NCI-H748 treated with DMSO at 0.1 percent for 48 hours (cell line): ENCODE results near the gene CTXND1.

Experiments used
- DNase-seq: peaks from one replicate; lab custom pipeline; 2025; lab: John Stamatoyannopoulos, UW

Gene CTXND1

GRCh38 chr15:80180986-80181385 lies 71.0 kb downstream of the CTXND1 start:
- DNase-seq, result no peak

GRCh38 chr15:80180468-80180867 lies 71.5 kb downstream of the CTXND1 start:
- no peak for DNase-seq

- DNase-seq, result no peak
Measured at GRCh38 chr15:80179935-80180334, 72.1 kb downstream of the CTXND1 start.

- DNase-seq, result no peak
Measured at GRCh38 chr15:80179025-80179759, 72.8 kb downstream of the CTXND1 start.

GRCh38 chr15:80177156-80177555 lies 74.9 kb downstream of the CTXND1 start:
- no peak for DNase-seq

GRCh38 chr15:80176443-80176842 lies 75.6 kb downstream of the CTXND1 start:
- DNase-seq, result no peak

GRCh38 chr15:80175436-80175835 lies 76.6 kb downstream of the CTXND1 start:
- DNase-seq, result no peak

- no peak for DNase-seq
Measured at GRCh38 chr15:80174017-80174746, 77.8 kb downstream of the CTXND1 start.

GRCh38 chr15:80173022-80173759 lies 78.8 kb downstream of the CTXND1 start:
- DNase-seq, result peak; percentile 15

GRCh38 chr15:80172401-80172800 lies 79.6 kb downstream of the CTXND1 start:
- DNase-seq, result no peak

GRCh38 chr15:80171787-80172186 lies 80.2 kb downstream of the CTXND1 start:
- no peak for DNase-seq

GRCh38 chr15:80170596-80170995 lies 81.4 kb downstream of the CTXND1 start:
- no peak for DNase-seq

GRCh38 chr15:80169768-80170357 lies 82.2 kb downstream of the CTXND1 start:
- DNase-seq, result no peak

GRCh38 chr15:80168421-80168820 lies 83.6 kb downstream of the CTXND1 start:
- DNase-seq, result no peak

- no peak for DNase-seq
Measured at GRCh38 chr15:80167936-80168335, 84.1 kb downstream of the CTXND1 start.

GRCh38 chr15:80163897-80164296 lies 88.1 kb downstream of the CTXND1 start:
- no peak for DNase-seq

GRCh38 chr15:80163217-80163616 lies 88.8 kb downstream of the CTXND1 start:
- DNase-seq, result no peak

- DNase-seq, result no peak
Measured at GRCh38 chr15:80162059-80162554, 89.9 kb downstream of the CTXND1 start.

GRCh38 chr15:80161468-80162016 lies 90.5 kb downstream of the CTXND1 start:
- DNase-seq, result no peak

- no peak for DNase-seq
Measured at GRCh38 chr15:80160570-80161156, 91.3 kb downstream of the CTXND1 start.

GRCh38 chr15:80159811-80160569 lies 92.0 kb downstream of the CTXND1 start:
- DNase-seq, result no peak
